Stimulated activated naive CD8-positive, alpha-beta T cell treated with anti-CD3 and anti-CD28 coated beads, Interleukin-15, Interleukin-2, amounts not matched to agents 100 ng/mL and 50 ng/mL, for 24 hours (primary cell): ENCODE results near the gene GNS.
"Not testable (repeated sequence)": the region's sequence is repeated elsewhere in the genome, so short reads cannot be mapped to it uniquely, and the experiment has no call there.

Experiments used
- H3K27ac Mint-ChIP-seq: one replicate; pipeline ENCODE4 v1.8.0; 2021; ENCODE audit warnings: mild to moderate bottlenecking, mixed read lengths
- H3K27me3 Mint-ChIP-seq: one replicate; pipeline ENCODE4 v1.8.0; 2021; ENCODE audit warnings: mixed read lengths
- H3K36me3 Mint-ChIP-seq: one replicate; pipeline ENCODE4 v1.8.0; 2021; ENCODE audit warnings: low read depth, mixed read lengths
- H3K4me1 Mint-ChIP-seq: one replicate; pipeline ENCODE4 v1.8.0; 2021; ENCODE audit warnings: low read depth, mixed read lengths
- H3K4me3 Mint-ChIP-seq: one replicate; pipeline ENCODE4 v1.8.0; 2021; ENCODE audit warnings: mild to moderate bottlenecking, mixed read lengths
- H3K9me3 Mint-ChIP-seq: one replicate; pipeline ENCODE4 v1.8.0; 2021; ENCODE audit warnings: mixed read lengths

The GNS gene

DNA sequence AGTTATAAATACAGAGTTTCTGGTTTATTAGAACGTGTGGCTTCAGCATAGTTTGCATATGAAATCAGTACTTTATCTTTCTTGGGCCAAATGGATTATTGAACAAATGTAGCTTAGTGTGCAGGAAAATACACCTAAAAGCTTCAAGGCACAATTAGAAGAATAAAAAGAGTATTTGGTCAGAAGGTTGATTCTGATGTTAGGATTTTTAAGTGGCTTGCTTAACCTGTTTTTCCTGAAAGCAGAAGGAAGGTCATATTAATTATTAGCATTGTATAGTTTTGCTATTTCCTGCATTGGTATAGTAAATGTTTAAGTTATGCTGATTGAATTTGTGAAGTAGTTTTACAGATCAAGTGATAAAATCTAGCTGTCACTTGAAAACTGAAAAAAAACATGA lies 31.0 kb upstream of the GNS start:
- H3K36me3 Mint-ChIP-seq: no peaks in the 10 kb centered on the region
- H3K27ac Mint-ChIP-seq: no peak overlapping the region
- no peaks in the 10 kb centered on the region for H3K4me1 Mint-ChIP-seq
- H3K4me3 Mint-ChIP-seq: no peak overlapping the region
- H3K9me3 Mint-ChIP-seq: no peaks in the 10 kb centered on the region
- H3K27me3 Mint-ChIP-seq: no peaks in the 10 kb centered on the region

DNA sequence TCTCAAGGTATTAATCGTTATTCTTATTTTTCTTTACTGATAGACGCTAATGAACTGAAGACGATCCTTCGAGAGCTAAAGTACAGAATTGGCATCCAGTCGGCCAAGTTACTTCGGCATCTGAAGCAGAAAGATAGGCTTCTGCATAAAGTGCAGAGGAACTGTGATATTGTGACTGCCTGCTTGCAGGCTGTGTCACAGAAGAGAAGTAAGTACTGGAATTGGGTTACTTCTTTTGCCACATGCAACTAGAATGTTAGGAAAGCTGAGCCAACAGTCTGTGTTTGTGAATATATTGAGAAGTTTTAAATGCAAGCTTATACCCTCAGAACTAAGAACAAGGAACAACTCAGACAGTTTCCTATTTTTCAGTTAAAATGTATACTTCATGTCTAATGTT lies 26.6 kb upstream of the GNS start:
- H3K36me3 Mint-ChIP-seq: no peaks in the 10 kb centered on the region
- no peaks in the 10 kb centered on the region for H3K9me3 Mint-ChIP-seq
- no peak overlapping the region for H3K27ac Mint-ChIP-seq
- H3K27me3 Mint-ChIP-seq: peaks cover 32% of the 10 kb centered on the region
- peaks cover 14% of the 10 kb centered on the region for H3K4me1 Mint-ChIP-seq
- no peak overlapping the region for H3K4me3 Mint-ChIP-seq

DNA sequence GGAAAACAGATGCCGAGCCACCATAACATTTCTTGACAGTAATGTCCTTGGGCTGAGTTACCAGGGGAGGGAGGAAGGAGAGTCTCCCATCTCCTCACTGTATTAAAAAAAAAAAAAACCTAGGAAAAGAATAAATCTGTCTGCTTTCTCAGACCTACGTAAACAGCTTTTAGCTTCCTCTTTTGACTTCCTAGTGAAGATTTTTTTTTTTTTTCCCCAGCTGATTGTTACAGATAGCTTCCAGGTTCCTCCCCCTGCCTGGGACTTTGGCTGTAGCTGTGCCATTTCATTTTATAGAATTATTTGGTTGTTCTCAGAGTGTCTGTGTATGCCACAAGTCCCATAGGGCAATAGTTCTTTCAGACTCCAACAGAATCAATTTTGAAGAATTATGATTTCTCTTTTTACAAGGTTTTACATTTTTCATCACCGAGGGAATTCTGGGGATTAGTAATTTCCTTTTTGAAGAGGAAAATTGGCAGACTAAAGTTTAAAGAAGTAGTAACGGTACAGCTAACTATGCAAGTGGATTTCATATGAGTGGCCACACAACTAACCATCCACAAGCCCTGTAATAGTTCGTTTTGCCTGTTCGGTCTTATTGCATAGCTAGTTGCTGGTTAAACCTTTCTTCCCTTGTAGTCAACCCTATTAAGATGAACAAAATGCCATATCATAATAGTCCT lies 23.1 kb upstream of the GNS start:
- Mint-ChIP-seq H3K36me3 (no peaks in the 10 kb centered on the region), H3K27ac (no peak overlapping the region), H3K4me3 (peak overlapping the region; percentile 79), H3K27me3 (peaks cover 59% of the 10 kb centered on the region), H3K4me1 (peaks cover 19% of the 10 kb centered on the region), H3K9me3 (peaks cover 5% of the 10 kb centered on the region)

DNA sequence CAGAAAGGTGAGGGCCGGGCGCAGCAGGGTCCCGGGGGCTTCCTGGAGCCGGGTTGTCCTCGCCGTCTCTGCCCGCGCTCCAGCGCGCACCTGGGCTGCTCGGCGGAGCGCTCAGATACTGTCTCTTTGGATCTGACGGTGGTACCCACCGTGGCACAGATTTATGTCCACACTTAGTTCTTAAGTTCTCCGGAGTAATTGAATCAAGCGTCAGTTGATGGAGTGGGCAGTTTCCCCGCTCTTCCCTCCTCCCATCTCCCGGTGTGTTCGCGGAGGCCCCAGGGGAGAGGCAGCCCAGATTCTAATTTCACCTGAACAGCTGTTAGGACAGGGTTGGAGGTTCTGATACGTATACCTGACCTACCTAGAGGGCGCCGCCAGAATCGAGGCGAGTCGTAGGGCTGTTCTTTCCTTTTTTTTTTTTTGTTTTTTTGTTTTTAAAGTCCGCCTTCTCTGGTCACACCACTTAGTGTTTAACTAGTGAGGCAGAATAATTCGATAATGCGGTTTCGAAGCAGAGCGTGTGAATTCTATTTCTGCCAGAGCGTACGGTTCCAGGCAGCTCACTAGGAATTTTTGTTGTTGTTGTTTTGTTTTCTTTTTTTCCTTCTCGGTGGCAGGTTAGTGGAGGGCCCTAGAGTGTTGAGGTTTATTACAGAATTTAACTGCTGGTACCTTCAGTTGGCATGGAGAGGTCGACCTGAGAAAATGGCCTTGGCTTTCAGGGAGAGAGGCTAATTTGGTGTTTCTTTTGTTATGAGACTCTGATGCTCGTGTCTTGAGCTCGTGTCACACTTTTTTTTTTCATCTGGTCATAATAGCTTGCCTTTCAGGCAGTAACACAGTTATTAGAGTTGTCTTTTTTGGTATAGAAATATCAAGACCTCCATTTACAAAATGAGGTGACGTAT lies 22.3 kb upstream of the GNS start:
- Mint-ChIP-seq H3K36me3 (no peaks in the 10 kb centered on the region), H3K27ac (peak overlapping the region; percentile 79), H3K4me1 (peaks cover 19% of the 10 kb centered on the region), H3K27me3 (peaks cover 67% of the 10 kb centered on the region), H3K9me3 (peaks cover 12% of the 10 kb centered on the region), H3K4me3 (peak overlapping the region; percentile 79)

DNA sequence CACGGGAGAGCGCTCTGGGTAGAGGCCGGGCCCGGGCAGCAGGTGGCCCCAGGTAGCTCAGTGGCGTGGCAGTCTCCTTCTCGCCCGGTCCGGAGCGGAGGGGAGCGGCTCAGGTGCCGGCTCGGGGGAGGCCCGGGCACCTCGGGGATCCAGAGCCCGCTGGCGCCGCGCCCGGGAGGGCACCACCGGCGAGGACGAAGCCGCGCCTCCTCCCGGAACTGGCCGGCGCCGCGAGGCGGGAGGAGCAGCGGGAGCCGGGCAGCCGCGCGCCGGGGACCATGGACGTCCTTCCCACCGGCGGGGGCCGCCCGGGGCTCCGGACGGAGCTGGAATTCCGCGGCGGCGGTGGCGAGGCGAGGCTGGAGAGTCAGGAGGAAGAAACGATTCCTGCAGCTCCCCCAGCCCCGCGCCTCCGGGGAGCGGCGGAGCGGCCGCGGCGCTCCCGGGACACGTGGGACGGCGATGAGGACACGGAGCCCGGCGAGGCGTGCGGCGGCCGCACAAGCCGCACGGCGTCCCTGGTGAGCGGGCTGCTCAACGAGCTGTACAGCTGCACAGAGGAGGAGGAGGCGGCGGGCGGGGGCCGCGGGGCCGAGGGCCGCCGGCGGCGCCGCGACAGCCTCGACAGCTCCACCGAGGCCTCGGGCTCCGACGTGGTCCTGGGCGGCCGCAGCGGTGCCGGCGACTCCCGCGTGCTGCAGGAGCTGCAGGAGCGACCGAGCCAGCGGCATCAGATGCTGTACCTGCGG lies 21.5 kb upstream of the GNS start:
- peaks cover 19% of the 10 kb centered on the region for H3K4me1 Mint-ChIP-seq
- H3K27me3 Mint-ChIP-seq: peaks cover 75% of the 10 kb centered on the region
- H3K9me3 Mint-ChIP-seq: peaks cover 19% of the 10 kb centered on the region
- H3K27ac Mint-ChIP-seq: no peak overlapping the region
- H3K36me3 Mint-ChIP-seq: no peaks in the 10 kb centered on the region
- H3K4me3 Mint-ChIP-seq: peak overlapping the region; percentile 50

DNA sequence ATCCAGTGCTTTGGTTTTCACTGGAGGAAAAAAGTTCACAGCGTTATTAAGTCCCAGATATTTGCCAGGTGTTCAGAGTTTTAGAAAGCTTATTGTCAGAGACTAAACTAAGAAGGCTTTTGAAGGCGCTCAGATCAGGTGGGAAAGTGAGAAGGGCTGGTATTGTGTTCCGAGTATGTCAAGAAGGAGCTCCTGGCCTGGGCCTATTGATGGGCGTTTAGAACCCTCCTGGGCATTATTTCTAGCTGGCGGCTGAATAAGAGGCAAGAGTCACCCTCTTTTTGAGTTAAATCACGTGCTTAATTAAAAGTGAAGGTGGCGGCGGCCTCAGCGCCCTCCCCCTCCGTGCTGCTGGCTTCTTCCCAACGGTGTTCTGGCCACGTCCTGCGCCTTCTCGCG lies 20.9 kb upstream of the GNS start:
- Mint-ChIP-seq H3K27me3 (peaks cover 81% of the 10 kb centered on the region), H3K4me3 (peak overlapping the region; percentile 50), H3K4me1 (peaks cover 19% of the 10 kb centered on the region), H3K36me3 (peaks cover 4% of the 10 kb centered on the region), H3K27ac (no peak overlapping the region), H3K9me3 (peaks cover 25% of the 10 kb centered on the region)

DNA sequence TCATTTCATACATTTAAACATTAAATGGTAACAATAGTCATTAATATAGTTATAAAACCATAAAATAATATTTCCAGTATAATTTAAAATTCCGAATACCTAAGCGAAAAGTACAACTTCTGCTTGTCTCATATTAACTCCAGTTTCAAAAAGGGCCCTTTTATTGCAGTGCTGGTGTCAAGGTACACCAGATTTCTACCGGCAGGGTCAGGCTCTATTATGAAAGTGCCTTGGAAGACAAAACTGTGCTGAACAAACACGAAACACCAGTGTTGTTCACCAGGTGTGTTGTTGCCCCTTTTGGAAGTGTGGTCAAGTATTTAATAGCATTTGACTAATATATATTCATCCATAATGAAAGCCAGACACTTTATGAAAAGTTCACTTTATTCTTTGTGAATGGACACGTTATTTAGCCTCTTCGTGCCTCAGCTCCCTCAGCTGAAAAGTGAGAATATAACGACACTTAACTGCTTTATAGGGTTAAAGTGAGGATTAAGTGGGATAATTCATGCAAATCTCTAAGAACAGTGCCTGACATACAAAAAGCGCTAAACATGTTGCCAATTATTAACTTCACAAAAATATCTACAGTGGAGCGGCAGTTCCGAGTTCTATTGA lies 20.3 kb upstream of the GNS start:
- H3K4me1 Mint-ChIP-seq: peaks cover 19% of the 10 kb centered on the region
- peak overlapping the region; percentile 50 for H3K4me3 Mint-ChIP-seq

DNA sequence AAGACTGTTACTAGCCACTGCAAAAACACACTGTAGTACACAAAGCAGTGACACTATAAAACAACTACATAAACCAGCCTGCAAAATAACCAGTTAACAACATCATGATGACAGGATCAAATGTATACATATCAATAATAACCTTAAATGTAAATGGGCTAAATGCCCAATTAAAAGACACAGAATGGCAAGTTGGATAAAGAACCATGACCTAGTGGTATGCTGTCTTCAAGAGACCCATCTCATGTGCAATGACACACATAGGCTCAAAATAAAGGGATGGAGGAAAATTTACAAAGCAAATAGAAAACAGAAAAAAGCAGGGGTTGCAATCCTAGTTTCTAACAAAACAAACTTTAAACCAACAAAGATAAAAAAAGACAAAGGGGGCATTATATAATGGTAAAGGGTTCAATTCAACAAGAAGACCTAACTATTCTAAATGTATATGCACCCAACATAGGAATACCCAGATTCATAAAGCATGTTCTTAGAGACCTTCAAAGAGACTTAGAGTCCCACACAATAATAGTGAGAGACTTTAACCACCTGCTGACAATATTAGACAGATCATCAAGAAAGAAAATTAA lies 16.0 kb upstream of the GNS start:
- H3K36me3 Mint-ChIP-seq, H3K4me3 Mint-ChIP-seq: not testable (repeated sequence)
- H3K27me3 Mint-ChIP-seq: peaks cover 65% of the 10 kb centered on the region

More for the DNA sequence above, 20.3 kb upstream of the GNS start:
- Mint-ChIP-seq H3K27me3 (peaks cover 81% of the 10 kb centered on the region), H3K9me3 (peaks cover 26% of the 10 kb centered on the region), H3K27ac (no peak overlapping the region), H3K36me3 (peaks cover 5% of the 10 kb centered on the region)

DNA sequence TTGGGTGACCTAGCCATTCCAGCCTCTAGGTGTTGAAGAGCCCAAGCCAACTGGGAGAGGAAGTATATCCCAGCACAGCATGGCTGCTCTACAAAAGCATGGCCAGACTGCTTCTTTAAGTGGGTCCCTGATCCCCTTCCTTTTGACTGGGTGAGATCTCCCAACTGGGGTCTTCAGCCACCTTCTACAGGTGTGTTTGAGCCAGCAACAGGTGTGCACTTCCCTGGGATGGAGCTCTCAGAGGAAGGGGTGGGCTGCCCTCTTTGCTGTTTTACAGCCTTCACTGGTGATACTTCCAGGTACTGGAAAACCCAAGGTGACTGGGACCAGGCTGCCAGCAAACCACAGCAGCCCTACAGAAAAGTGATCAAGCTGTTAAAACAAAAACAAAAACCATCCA lies 14.2 kb upstream of the GNS start:
- Mint-ChIP-seq H3K27ac (no peak overlapping the region), H3K4me3 (no peak overlapping the region), H3K27me3 (peaks cover 47% of the 10 kb centered on the region), H3K4me1 (no peaks in the 10 kb centered on the region), H3K36me3 (peaks cover 9% of the 10 kb centered on the region), H3K9me3 (peaks cover 37% of the 10 kb centered on the region)

More for the DNA sequence above, 16.0 kb upstream of the GNS start:
- not testable (repeated sequence) for H3K27ac Mint-ChIP-seq, H3K4me1 Mint-ChIP-seq
- peaks cover 37% of the 10 kb centered on the region for H3K9me3 Mint-ChIP-seq

DNA sequence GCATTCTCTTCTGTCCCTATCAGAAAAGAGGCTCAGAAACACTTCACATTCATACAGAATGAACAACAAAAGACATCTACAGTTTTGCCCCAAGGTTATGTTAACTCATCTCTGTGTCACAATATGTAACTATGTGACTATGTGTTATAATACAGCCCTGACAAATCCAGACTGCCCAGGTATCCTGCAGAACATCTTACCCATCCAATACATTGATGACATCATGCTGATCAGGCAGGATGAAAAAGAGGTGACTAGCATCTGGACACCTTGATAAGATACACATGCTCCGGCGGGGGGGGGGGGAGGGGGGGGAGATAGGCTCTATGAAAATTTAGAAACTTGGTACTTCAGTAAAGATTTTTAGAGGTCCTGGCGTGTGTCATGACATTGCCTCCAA lies 8.3 kb upstream of the GNS start:
- peaks cover 6% of the 10 kb centered on the region for H3K27me3 Mint-ChIP-seq
- H3K36me3 Mint-ChIP-seq: peaks cover 4% of the 10 kb centered on the region
- H3K4me1 Mint-ChIP-seq: no peaks in the 10 kb centered on the region
- H3K9me3 Mint-ChIP-seq: peaks cover 4% of the 10 kb centered on the region
- H3K27ac Mint-ChIP-seq: no peak overlapping the region
- H3K4me3 Mint-ChIP-seq: no peak overlapping the region

DNA sequence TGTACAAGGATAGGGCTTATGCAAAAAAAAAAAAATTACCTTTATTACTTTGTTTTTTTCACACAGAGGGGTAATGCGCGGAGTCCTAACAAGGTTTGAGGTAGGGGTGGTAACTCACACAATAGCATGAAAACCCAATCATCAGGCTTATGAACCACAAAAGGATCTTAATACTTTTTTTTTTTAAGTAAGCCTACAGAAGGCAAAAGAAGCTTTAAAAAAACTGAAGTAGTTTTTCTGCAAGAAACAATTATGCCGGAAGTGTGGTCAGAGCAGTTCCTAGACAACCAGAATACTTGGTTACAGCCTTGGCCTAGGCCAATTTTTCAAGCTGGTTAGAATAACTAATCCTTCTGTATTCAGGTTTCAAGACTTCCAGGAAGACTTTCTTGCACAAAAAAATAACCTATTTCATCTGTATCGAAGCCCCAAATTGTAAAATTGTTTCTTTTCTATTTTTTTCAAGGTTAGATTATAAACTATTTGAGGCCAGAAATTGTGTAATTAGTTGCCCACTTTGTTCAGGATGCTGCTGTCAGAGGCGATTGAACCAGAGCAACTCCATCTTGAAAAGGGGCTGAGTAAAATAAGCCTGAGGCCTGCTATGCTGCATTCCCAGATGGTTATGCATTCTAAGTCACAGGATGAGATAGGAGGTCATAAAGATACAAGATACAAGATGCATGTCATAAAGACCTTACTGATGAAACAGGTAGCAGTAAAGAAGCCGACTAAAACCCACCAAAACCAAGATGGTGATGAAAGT lies 1.8 kb upstream of the GNS start:
- Mint-ChIP-seq H3K4me1 (peaks cover 40% of the 10 kb centered on the region), H3K27ac (no peak overlapping the region), H3K9me3 (no peaks in the 10 kb centered on the region), H3K4me3 (no peak overlapping the region), H3K27me3 (no peaks in the 10 kb centered on the region), H3K36me3 (peaks cover 5% of the 10 kb centered on the region)

DNA sequence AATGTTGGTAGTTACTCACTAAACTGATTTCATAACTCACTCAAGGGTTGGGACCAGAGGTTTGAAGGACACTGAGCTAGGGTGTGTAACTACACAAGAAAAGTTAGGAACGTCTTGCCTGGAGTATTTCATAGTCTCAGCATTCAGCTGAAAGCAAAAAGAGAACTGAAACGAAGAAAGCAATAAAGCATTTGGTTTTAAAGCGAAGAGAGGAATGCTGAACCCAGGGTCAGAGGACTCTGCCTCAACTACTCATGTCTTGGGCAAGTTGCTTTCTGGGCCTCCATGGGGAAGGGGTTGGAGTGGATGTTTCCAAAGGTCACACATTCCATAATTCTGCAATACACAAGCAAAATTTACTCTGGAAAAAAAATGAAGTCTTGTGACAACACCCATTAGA lies 1.4 kb downstream of the GNS start:
- H3K27me3 Mint-ChIP-seq: no peaks in the 10 kb centered on the region

DNA sequence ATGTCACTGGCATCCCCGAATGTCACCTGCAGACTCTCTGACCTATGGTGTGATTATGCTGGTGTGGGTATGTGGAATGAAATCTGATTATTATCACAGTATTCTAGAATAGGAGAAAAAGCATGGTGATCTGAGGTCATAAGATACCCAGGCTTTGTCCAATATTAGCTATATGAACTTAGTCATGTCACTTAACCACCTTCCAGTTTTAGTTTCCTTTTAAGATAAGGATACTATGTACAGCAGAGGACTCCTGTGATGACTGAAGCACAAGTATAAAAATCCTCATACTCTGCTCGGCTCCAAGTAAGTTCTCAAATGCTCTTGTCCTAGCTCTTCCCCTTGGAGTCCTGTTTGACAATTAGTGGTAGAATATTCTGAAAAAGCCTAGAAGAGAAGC lies 2.8 kb downstream of the GNS start:
- Mint-ChIP-seq H3K27ac (no peak overlapping the region), H3K9me3 (no peaks in the 10 kb centered on the region), H3K27me3 (no peaks in the 10 kb centered on the region), H3K4me3 (no peak overlapping the region), H3K36me3 (peaks cover 14% of the 10 kb centered on the region), H3K4me1 (peaks cover 59% of the 10 kb centered on the region)

More for the DNA sequence above, 1.4 kb downstream of the GNS start:
- no peaks in the 10 kb centered on the region for H3K9me3 Mint-ChIP-seq
- peaks cover 59% of the 10 kb centered on the region for H3K4me1 Mint-ChIP-seq
- peak overlapping the region; percentile 89 for H3K4me3 Mint-ChIP-seq
- no peak overlapping the region for H3K27ac Mint-ChIP-seq
- H3K36me3 Mint-ChIP-seq: peaks cover 12% of the 10 kb centered on the region

DNA sequence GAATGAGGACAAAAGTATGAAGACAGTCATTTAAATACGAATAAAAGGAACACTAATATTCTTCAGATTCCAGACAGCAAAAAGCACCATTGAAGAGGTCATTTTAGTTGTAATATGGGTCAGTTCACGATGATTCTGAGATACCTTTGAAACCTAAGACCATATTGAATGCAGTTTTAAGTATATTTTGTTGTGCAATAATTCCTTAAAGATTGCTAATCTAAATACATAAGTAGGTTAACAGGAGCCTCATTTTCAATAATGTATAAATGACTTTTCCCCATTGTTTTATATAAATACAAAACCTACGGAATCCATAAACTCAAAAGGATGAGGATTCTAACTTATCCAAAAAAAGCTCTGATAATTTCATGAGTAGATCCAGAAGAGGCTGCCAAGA lies 5.8 kb downstream of the GNS start:
- no peak overlapping the region for H3K4me3 Mint-ChIP-seq
- H3K9me3 Mint-ChIP-seq: no peaks in the 10 kb centered on the region
- peaks cover 42% of the 10 kb centered on the region for H3K4me1 Mint-ChIP-seq
- no peaks in the 10 kb centered on the region for H3K27me3 Mint-ChIP-seq
- peaks cover 26% of the 10 kb centered on the region for H3K36me3 Mint-ChIP-seq
- no peak overlapping the region for H3K27ac Mint-ChIP-seq
